ENCODE measurements around the gene MYLK. TPM values are rescaled to one million over a fixed set of nuclear protein-coding genes. Genes with fewer than 3 reads are reported as not detected.

Gene MYLK
- polyA plus RNA-seq, 1 donor (not counting 4 experiments of a cell fraction or from before 2014, with no cell fraction given): 7.8 TPM

DNA sequence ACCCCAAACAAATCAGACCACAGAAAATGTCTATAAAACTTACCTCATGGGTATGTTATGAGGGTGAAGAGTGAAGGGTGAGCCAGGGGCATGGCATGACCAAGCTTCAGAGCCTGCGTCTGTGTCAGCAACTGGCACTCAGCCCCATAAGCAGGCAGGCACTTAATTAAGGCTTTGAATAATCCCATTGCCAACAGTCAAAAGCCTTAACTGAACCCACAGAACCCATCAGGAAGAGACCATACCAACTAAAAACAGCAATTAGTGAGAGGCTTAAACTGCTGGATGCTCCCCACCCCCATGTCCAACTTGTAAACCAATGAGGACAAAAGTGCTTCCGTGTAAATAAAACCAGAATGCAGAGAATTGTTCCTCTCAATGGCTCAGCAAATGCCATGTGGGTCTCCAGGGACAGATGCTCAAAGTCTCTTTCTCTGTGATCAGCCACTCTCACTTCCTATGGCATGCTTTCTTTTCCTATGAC is 126.0 kb downstream of the MYLK start:
- H3K27me3 ChIP-seq (ENCODE audit: control insufficient read depth, extremely low read depth, insufficient read depth, low read length): no peaks in the 10 kb centered on the region
- H3K4me2 ChIP-seq (ENCODE audit: control insufficient read depth, extremely low read depth, insufficient read depth, low read depth, low read length): no peak overlapping the region
- dilution Hi-C loops (cut with MboI; ENCODE audit: extremely low pct_ligation_motif_present, low sequenced_read_pairs): no loop called here
- H2AFZ ChIP-seq (ENCODE audit: control insufficient read depth, low read length): no peak overlapping the region
- no peaks in the 10 kb centered on the region for H3K9me1 ChIP-seq (ENCODE audit: control insufficient read depth, extremely low read depth, insufficient read depth, low read length)
- no peaks in the 10 kb centered on the region for H4K20me1 ChIP-seq (ENCODE audit: control insufficient read depth, extremely low read depth, insufficient read depth, low read length)
- no peaks in the 10 kb centered on the region for H3K4me1 ChIP-seq (ENCODE audit: control insufficient read depth, extremely low read depth, insufficient read depth, low read length)
- TF ChIP-seq EZH2 (IDR thresholded peaks at IDR 0.05; ENCODE audit: low read length): no peak
- TF ChIP-seq, protein P1, sequence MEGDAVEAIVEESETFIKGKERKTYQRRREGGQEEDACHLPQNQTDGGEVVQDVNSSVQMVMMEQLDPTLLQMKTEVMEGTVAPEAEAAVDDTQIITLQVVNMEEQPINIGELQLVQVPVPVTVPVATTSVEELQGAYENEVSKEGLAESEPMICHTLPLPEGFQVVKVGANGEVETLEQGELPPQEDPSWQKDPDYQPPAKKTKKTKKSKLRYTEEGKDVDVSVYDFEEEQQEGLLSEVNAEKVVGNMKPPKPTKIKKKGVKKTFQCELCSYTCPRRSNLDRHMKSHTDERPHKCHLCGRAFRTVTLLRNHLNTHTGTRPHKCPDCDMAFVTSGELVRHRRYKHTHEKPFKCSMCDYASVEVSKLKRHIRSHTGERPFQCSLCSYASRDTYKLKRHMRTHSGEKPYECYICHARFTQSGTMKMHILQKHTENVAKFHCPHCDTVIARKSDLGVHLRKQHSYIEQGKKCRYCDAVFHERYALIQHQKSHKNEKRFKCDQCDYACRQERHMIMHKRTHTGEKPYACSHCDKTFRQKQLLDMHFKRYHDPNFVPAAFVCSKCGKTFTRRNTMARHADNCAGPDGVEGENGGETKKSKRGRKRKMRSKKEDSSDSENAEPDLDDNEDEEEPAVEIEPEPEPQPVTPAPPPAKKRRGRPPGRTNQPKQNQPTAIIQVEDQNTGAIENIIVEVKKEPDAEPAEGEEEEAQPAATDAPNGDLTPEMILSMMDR (optimal IDR thresholded peaks at IDR 0.05 in 1 of 3, IDR thresholded peaks at IDR 0.05 in 1 of 3, conservative IDR thresholded peaks at IDR 0.05 in 1 of 3; ENCODE audit: extremely low read depth in 1 of 3, insufficient read depth in 2 of 3, low read length in 3 of 3): no peak
- H3K27ac ChIP-seq (ENCODE audit: control insufficient read depth, insufficient read depth, low read length): no peak overlapping the region
- DNase-seq (ENCODE audit: low read depth, low spot score): no peak
- FAIRE-seq: no peak
- H3K9ac ChIP-seq (ENCODE audit: control insufficient read depth, extremely low read depth, insufficient read depth, low read length): no peak overlapping the region
- no peaks in the 10 kb centered on the region for H3K9me3 ChIP-seq (ENCODE audit: control insufficient read depth, low read depth, low read length)
- no peak overlapping the region for H3K4me3 ChIP-seq (ENCODE audit: control insufficient read depth in 2 of 3, extremely low read depth in 1 of 3, insufficient read depth in 2 of 3, low read depth in 1 of 3, low read length in 3 of 3)
- no peaks in the 10 kb centered on the region for H3K79me2 ChIP-seq (ENCODE audit: control insufficient read depth, insufficient read depth, low read length)
- no peaks in the 10 kb centered on the region for H3K36me3 ChIP-seq (ENCODE audit: control insufficient read depth in 2 of 2, extremely low read depth in 1 of 2, insufficient read depth in 2 of 2, low read length in 2 of 2)

DNA sequence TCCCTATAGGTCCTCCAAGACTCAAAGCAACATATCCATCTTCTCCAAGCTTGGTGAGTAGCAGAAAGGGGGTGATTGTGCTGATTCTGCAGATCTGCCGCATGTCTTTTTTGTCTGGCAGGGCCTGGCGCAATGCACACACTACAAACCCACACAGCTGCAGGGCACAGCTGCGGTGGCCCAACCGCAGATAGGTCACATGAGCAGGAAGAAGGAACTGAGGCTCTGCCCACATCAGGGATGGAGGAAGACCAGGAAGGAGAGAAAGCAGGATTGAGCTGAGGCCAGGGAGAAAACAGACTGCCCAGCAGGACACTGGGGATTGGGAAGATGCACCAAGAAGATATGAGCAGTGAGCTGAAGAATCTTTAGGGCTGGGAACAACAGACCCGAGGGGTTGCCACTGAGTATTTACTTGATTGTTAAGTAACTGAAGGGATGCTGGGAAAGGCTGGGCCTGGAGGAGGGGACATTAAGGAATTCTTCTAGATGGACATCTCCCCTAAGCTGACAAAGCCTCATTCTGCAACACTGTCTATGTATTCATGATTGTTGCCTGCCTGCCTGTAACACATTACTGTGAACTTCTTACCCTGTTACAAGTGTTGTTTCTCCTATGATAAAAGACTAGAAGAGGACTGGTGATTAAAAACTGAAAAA is 126.7 kb downstream of the MYLK start:
- TF ChIP-seq EZH2 (IDR thresholded peaks at IDR 0.05; ENCODE audit: low read length): no peak
- TF ChIP-seq, protein P1 (optimal IDR thresholded peaks at IDR 0.05 in 1 of 3, IDR thresholded peaks at IDR 0.05 in 1 of 3, conservative IDR thresholded peaks at IDR 0.05 in 1 of 3; ENCODE audit: extremely low read depth in 1 of 3, insufficient read depth in 2 of 3, low read length in 3 of 3): no peak
- Histone ChIP-seq H3K9ac (ENCODE audit: control insufficient read depth, extremely low read depth, insufficient read depth, low read length) (no peak overlapping the region), H2AFZ (ENCODE audit: control insufficient read depth, low read length) (peak overlapping the region; percentile 21), H3K79me2 (ENCODE audit: control insufficient read depth, insufficient read depth, low read length) (no peaks in the 10 kb centered on the region), H3K4me1 (ENCODE audit: control insufficient read depth, extremely low read depth, insufficient read depth, low read length) (no peaks in the 10 kb centered on the region), H3K27me3 (ENCODE audit: control insufficient read depth, extremely low read depth, insufficient read depth, low read length) (no peaks in the 10 kb centered on the region), H3K4me3 (ENCODE audit: control insufficient read depth in 2 of 3, extremely low read depth in 1 of 3, insufficient read depth in 2 of 3, low read depth in 1 of 3, low read length in 3 of 3) (no peak overlapping the region), H3K27ac (ENCODE audit: control insufficient read depth, insufficient read depth, low read length) (no peak overlapping the region), H4K20me1 (ENCODE audit: control insufficient read depth, extremely low read depth, insufficient read depth, low read length) (no peaks in the 10 kb centered on the region), H3K9me3 (ENCODE audit: control insufficient read depth, low read depth, low read length) (no peaks in the 10 kb centered on the region), H3K4me2 (ENCODE audit: control insufficient read depth, extremely low read depth, insufficient read depth, low read depth, low read length) (no peak overlapping the region), H3K36me3 (ENCODE audit: control insufficient read depth in 2 of 2, extremely low read depth in 1 of 2, insufficient read depth in 2 of 2, low read length in 2 of 2) (no peaks in the 10 kb centered on the region), H3K9me1 (ENCODE audit: control insufficient read depth, extremely low read depth, insufficient read depth, low read length) (no peaks in the 10 kb centered on the region)
- dilution Hi-C loops (cut with MboI; ENCODE audit: extremely low pct_ligation_motif_present, low sequenced_read_pairs): no loop called here
- DNase-seq (ENCODE audit: low read depth, low spot score) (no peak), FAIRE-seq (no peak)

Data from keratinocyte (primary cell).